SU-DHL-6 (cell line): ENCODE data around the gene HMGN1.

Experiments used
- H2AFZ ChIP-seq: fragments of 200-600 bp; sonication (generic); 2 replicates; pipeline ENCODE4 v1.6.1; 2014; ENCODE audit warnings: low read depth, mild to moderate bottlenecking, moderate library complexity, mixed read lengths, antibody characterized with exemption, low read length; ENCODE audit not compliant: severe bottlenecking
- H3F3A ChIP-seq: fragments of 200-600 bp; shearing (Covaris generic); 2 replicates; pipeline ENCODE4 v1.6.0; 2016; ENCODE audit warnings: antibody characterized with exemption, mild to moderate bottlenecking; ENCODE audit not compliant: insufficient read depth
- H3K27ac ChIP-seq: fragments of 200-600 bp; sonication (generic); 2 replicates; pipeline ENCODE4 v1.5.1; 2016; ENCODE audit warnings: low read depth, mild to moderate bottlenecking, low read length, moderate library complexity, mixed read lengths
- H3K27me3 ChIP-seq: fragments of 200-600 bp; sonication (generic), shearing (Covaris generic); 2 replicates; pipeline ENCODE4 v1.6.0; 2014; ENCODE audit warnings: mild to moderate bottlenecking, low read length
- H3K36me3 ChIP-seq: fragments of 200-600 bp; sonication (generic); 2 replicates; pipeline ENCODE4 v1.6.1; 2014; ENCODE audit warnings: mild to moderate bottlenecking, low read length, mixed read lengths
- H3K4me2 ChIP-seq: fragments of 300-600, 200-600 bp; shearing (Covaris generic), sonication (generic); 2 replicates; pipeline ENCODE4 v1.6.0; 2014; ENCODE audit warnings: low read length, low read depth, mild to moderate bottlenecking; ENCODE audit not compliant: poor library complexity, severe bottlenecking
- H3K4me3 ChIP-seq: fragments of 200-600 bp; sonication (generic); 2 replicates; pipeline ENCODE4 v1.5.1; 2014; ENCODE audit warnings: antibody characterized with exemption, low read length, mild to moderate bottlenecking, mixed read lengths; ENCODE audit not compliant: insufficient read depth, poor library complexity, severe bottlenecking
- H3K79me2 ChIP-seq: fragments of 200-600 bp; sonication (generic); 2 replicates; pipeline ENCODE4 v1.6.1; 2014; ENCODE audit warnings: mild to moderate bottlenecking, low read length, moderate library complexity; ENCODE audit not compliant: insufficient read depth
- H3K9ac ChIP-seq: fragments of 200-600 bp; sonication (generic); 2 replicates; pipeline ENCODE4 v1.7.0; 2014; ENCODE audit warnings: mild to moderate bottlenecking, low read length
- H3K9me2 ChIP-seq: fragments of 200-600 bp; sonication (generic); replicated peaks from 2 replicates; pipeline ENCODE4 v1.6.1; 2014; ENCODE audit warnings: low read length; ENCODE audit not compliant: insufficient read depth
- H3K9me3 ChIP-seq: fragments of 200-600 bp; sonication (generic); 2 replicates; pipeline ENCODE4 v1.6.1; 2014; ENCODE audit warnings: low read length, mixed read lengths; ENCODE audit not compliant: insufficient read depth
- H4K20me1 ChIP-seq: fragments of 200-600 bp; sonication (generic); 2 replicates; pipeline ENCODE4 v1.6.1; 2014; ENCODE audit warnings: low read depth, mild to moderate bottlenecking, antibody characterized with exemption, low read length, moderate library complexity, mixed read lengths
- EZH2phosphoT487 ChIP-seq: fragments of 200-600 bp; sonication (generic), shearing (Covaris generic); conservative IDR thresholded peaks from 2 replicates; pipeline ENCODE4 v1.6.1; 2018; ENCODE audit warnings: mild to moderate bottlenecking, antibody characterized with exemption, low read length, moderate library complexity, mixed read lengths
- TF ChIP-seq, protein P1 (sequence below): fragments of 200-600 bp; sonication (generic); IDR thresholded peaks from one replicate; pipeline ENCODE4 v1.5.1; 2017; ENCODE audit warnings: antibody characterized with exemption, mild to moderate bottlenecking, low read length, moderate library complexity; ENCODE audit not compliant: insufficient read depth, poor library complexity, severe bottlenecking

HMGN1 gene

DNA sequence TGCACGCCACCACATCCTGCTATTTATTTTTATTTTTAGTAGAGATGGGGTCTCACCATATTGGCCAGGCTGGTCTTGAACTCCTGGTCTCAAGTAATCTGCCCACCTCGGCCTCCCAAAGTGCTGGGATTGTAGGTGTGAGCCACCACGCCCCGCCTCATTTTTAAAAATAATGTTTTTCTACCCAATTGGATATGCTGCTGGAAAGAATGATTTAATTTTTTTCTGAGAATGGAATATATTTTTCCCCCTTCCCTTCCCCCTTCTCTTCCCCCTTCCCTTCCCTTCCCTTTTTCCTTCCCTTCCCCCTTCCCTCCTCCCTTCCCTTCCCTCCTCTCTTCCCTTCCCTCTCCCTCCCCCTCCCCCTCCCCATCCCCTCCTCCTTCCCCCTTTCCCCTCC lies 17.7 kb upstream of the HMGN1 start:
- no peak overlapping the region for H2AFZ ChIP-seq

DNA sequence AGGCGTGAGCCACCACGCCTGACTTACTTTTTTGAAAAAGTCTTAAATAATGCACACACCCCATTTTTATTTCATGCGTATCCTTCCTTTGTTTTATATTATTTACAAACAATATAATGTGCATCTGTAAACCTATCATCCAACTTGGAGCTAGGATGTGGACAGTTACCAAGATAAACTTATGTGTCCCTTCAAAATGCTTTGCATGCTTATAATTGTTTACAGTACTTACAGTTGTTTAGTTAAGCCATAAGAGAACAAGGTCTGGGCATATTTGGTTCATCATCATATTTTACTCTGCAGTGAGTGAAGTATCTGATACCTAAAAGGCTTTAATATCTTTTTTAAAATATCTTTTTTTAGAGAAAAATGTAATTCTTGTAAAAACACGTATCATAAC lies 16.1 kb upstream of the HMGN1 start:
- TF ChIP-seq, protein P1, sequence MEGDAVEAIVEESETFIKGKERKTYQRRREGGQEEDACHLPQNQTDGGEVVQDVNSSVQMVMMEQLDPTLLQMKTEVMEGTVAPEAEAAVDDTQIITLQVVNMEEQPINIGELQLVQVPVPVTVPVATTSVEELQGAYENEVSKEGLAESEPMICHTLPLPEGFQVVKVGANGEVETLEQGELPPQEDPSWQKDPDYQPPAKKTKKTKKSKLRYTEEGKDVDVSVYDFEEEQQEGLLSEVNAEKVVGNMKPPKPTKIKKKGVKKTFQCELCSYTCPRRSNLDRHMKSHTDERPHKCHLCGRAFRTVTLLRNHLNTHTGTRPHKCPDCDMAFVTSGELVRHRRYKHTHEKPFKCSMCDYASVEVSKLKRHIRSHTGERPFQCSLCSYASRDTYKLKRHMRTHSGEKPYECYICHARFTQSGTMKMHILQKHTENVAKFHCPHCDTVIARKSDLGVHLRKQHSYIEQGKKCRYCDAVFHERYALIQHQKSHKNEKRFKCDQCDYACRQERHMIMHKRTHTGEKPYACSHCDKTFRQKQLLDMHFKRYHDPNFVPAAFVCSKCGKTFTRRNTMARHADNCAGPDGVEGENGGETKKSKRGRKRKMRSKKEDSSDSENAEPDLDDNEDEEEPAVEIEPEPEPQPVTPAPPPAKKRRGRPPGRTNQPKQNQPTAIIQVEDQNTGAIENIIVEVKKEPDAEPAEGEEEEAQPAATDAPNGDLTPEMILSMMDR: no peak
- no peak for TF ChIP-seq EZH2phosphoT487
- Histone ChIP-seq H3K36me3 (no peaks in the 10 kb centered on the region), H3K9me3 (no peaks in the 10 kb centered on the region), H4K20me1 (no peaks in the 10 kb centered on the region), H3K79me2 (no peaks in the 10 kb centered on the region), H3K9me2 (no peaks in the 10 kb centered on the region), H3K27me3 (no peaks in the 10 kb centered on the region), H3F3A (no peaks in the 10 kb centered on the region), H2AFZ (no peak overlapping the region), H3K4me3 (no peak overlapping the region), H3K9ac (no peak overlapping the region), H3K27ac (no peak overlapping the region), H3K4me2 (no peak overlapping the region)

More for the DNA sequence above, 17.7 kb upstream of the HMGN1 start:
- H3K4me2 ChIP-seq: no peak overlapping the region
- H3K27ac ChIP-seq: no peak overlapping the region
- H3K9me2 ChIP-seq: no peaks in the 10 kb centered on the region
- TF ChIP-seq, protein P1: no peak
- TF ChIP-seq EZH2phosphoT487: no peak
- H3K79me2 ChIP-seq: no peaks in the 10 kb centered on the region
- H3K9ac ChIP-seq: no peak overlapping the region
- H4K20me1 ChIP-seq: no peaks in the 10 kb centered on the region
- no peaks in the 10 kb centered on the region for H3K27me3 ChIP-seq
- no peaks in the 10 kb centered on the region for H3K36me3 ChIP-seq
- no peaks in the 10 kb centered on the region for H3K9me3 ChIP-seq
- no peaks in the 10 kb centered on the region for H3F3A ChIP-seq
- no peak overlapping the region for H3K4me3 ChIP-seq

DNA sequence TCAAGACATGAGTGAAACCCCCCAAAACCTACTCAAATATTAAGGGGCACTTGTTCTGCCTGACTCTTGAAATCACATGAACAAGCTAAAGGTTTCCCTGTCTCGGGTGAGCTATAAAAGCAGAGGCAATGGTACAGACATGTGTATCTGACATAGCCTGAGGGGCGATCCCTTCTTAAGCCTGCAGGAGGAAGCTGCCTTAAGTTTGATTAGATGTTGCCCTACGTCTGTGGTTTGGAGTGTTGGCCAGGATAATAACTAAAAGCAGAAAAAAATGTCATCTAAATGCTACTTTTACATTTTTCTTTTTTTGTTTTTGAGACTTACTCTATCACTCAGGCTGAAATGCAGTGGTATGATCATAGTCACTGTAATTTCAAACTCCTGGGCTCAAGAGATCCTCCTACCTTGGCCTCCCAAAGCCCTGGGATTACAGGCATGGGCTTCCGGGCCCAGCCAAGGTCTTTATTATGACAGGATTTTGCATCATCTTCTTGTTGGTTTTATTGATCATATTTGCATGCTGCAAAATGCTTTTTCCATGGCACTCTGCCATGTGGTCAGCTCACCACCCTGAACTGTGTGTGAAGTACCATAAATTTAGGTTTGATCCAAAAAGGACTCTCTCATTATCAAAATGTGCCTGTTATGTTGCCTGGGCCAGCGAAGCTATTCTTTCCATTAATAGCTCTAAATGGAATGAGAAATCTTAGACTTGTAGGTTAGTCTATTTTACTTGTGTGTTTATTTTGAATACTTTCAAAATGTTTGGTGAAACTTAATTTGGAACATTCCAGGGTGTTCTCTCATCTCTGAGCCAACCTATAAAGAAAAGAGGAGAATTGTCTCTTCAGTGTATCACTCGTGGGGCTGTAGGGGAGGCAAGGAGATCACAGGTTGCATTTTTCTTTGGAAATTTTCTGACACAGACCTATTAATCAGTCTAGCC lies 15.0 kb upstream of the HMGN1 start:
- Histone ChIP-seq H3F3A (no peaks in the 10 kb centered on the region), H3K79me2 (no peaks in the 10 kb centered on the region), H3K4me3 (no peak overlapping the region), H3K9me3 (no peaks in the 10 kb centered on the region), H3K9ac (no peak overlapping the region), H4K20me1 (no peaks in the 10 kb centered on the region), H3K27me3 (no peaks in the 10 kb centered on the region), H3K4me2 (no peak overlapping the region), H3K27ac (no peak overlapping the region), H2AFZ (no peak overlapping the region), H3K9me2 (no peaks in the 10 kb centered on the region), H3K36me3 (no peaks in the 10 kb centered on the region)
- TF ChIP-seq, protein P1: no peak
